Right cardiac atrium (tissue), 5 donors: ENCODE data around the gene CALCOCO2. TPM values are rescaled to one million over a fixed set of nuclear protein-coding genes. Genes with fewer than 3 reads are reported as not detected.

Experiments used
- ATAC-seq, 2 donors: fragments of 200-7000 bp; cut with Tn5 transposase; one replicate each; pipeline versions ENCODE4 v1.8.0 to v1.9.1; 2020; ENCODE audit warnings: moderate library complexity in 2 of 2, mild to moderate bottlenecking in 1 of 2
- DNase-seq, 3 donors: peaks; one replicate each; pipeline ENCODE4 v3.0.0-alpha.2; 2020
- H3K27ac ChIP-seq: one replicate; pipeline ENCODE4 v1.5.1; 2013; ENCODE audit warnings: mild to moderate bottlenecking, low read length, control low read depth, moderate library complexity
- H3K27me3 ChIP-seq: one replicate; pipeline ENCODE4 v1.6.1; 2013; ENCODE audit not compliant: control insufficient read depth, insufficient read depth
- H3K4me1 ChIP-seq: one replicate; pipeline ENCODE4 v1.6.1; 2013; ENCODE audit warnings: low read length; ENCODE audit not compliant: control insufficient read depth, insufficient read depth
- H3K4me3 ChIP-seq: one replicate; pipeline ENCODE4 v1.5.1; 2013; ENCODE audit warnings: low read length, control low read depth
- H3K9me3 ChIP-seq: one replicate; pipeline ENCODE4 v1.6.1; 2013; ENCODE audit warnings: low read length; ENCODE audit not compliant: control insufficient read depth
- WGBS: extraction: QIAGEN DNeasy Blood & Tissue Kit; methylation state at CpG from one replicate; pipeline ENCODE4 v1.1.7; 2013; 5-methylcytosine and 5-hydroxymethylcytosine counted together
- intact Hi-C, 4 donors: fragments of 100-400 bp; cut with DNase I; formaldehyde crosslinking; loops; one replicate each; pipeline versions ENCODE4 v1.11.0 to v1.14.0; 2022 to 2023
- polyA plus RNA-seq: library from polyadenylated mRNA; stranded (reverse); fragments of 200-250 nt; gene quantifications from one replicate; pipeline ENCODE4 v1.2.3, GENCODE V29; 2013
- total RNA-seq, 4 donors: library from RNA; stranded (reverse); fragmentation: NEBNext Ultra II Directional; extraction: Animal tissue kit (Norgen Biotek cat#: 25700); gene quantifications; one replicate each; pipeline ENCODE4 v1.2.1, GENCODE V29; 2021
- donor health status: healthy with polysubstance abuse.
- donor health status: DM: no; HTN: yes; CAD: no.
- donor health status: DM: no; HTN: no; CAD: no.
- donor health status: DM: no; HTN: yes; CAD: no; lungs with severe emphysema.
- donor health status: DM: yes; HTN: yes; CAD: no.

The CALCOCO2 gene
- total and polyA plus RNA-seq, 5 donors = 131 to 298 (median 272) TPM

DNA sequence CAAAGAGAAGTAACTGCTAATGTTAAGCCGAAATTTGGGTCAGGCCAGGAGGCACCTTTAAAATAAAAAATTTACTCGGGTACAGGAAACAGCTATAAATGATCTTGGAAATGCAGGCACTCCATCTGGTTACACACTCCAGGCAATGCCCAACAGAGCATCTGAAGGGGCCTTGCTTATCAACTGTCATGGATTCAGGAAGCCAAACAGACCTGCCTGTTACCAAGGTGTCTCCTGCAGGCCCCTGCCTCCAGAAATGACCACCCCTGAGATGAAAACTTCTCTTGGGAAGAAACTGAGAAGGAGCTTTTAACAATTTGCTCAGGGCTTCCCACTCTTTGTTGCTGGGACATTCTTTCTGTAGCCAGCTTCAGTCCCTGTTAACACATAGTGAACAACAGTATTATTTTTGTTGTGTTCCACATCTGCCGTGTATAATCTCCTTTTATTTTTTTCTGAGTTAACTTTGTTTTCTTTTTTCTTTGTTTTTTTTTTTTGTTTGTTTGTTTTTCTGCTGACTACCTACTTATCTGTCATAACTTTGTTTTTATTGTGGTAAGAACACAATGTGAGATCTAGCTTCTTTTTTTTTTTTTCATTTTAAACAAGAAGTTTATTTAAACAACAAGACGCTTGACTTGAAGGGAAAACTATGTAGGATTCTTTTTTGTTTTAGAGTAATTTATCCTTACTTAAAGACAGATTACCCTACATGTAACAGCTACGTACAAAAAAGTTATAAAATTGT, 43.0 kb downstream of the CALCOCO2 start:
- WGBS = 43% methylated on average over 5 of the region's 5 CpGs
- H3K27me3 ChIP-seq = no peaks in the 10 kb centered on the region
- intact Hi-C loops = loop anchor here in 1 of 4 donors (10.0 kb wide), 1 partner anchor 199 kb away; no protein-coding TSS in a partner anchor
- H3K4me1 ChIP-seq = peaks cover 9% of the 10 kb centered on the region
- no peaks in the 10 kb centered on the region for H3K9me3 ChIP-seq
- peak overlapping the region; percentile 73 for H3K27ac ChIP-seq
- H3K4me3 ChIP-seq = no peak overlapping the region
- ATAC-seq = no peak
- DNase-seq = no peak

- Histone ChIP-seq H3K9me3 (no peaks in the 10 kb centered on the region), H3K27ac (no peak overlapping the region), H3K4me3 (no peak overlapping the region), H3K27me3 (no peaks in the 10 kb centered on the region), H3K4me1 (no peaks in the 10 kb centered on the region)
- no peak for DNase-seq
- peak; percentile 74 to 84 for ATAC-seq
- intact Hi-C loops = loop anchor here (2.0 to 10.0 kb wide), 5 partner anchors 62 to 204 kb away; partner anchors contain the start of gene TTLL6 (in 1 of the 4)
- WGBS = 21% methylated on average over 12 of the region's 12 CpGs
Measured at GRCh38 chr17:48878920-48879898, 48.4 kb downstream of the CALCOCO2 start.

- Histone ChIP-seq H3K27me3 (no peaks in the 10 kb centered on the region), H3K4me1 (no peaks in the 10 kb centered on the region), H3K9me3 (no peaks in the 10 kb centered on the region), H3K27ac (no peak overlapping the region), H3K4me3 (no peak overlapping the region)
- WGBS = 92% methylated on average over 2 of the region's 2 CpGs
- DNase-seq (no peak), ATAC-seq (no peak)
- intact Hi-C loops = loop anchor here in 3 of 4 donors (2.0 to 10.0 kb wide), 4 partner anchors 73 to 207 kb away; partner anchors contain the start of genes HOXB13 (in 2 of the 3), PRAC1 (in 2 of the 3) and PRAC2 (in 2 of the 3)
Measured at GRCh38 chr17:48882272-48882671, 51.4 kb downstream of the CALCOCO2 start.

GRCh38 chr17:48883171-48883570, 52.3 kb downstream of the CALCOCO2 start:
- WGBS = 51% methylated on average over 10 of the region's 10 CpGs
- intact Hi-C loops = loop anchor here in 3 of 4 donors (2.0 to 10.0 kb wide), 4 partner anchors 74 to 208 kb away; partner anchors contain the start of genes HOXB13 (in 2 of the 3), PRAC1 (in 2 of the 3) and PRAC2 (in 2 of the 3)
- no peak overlapping the region for H3K4me3 ChIP-seq

DNA sequence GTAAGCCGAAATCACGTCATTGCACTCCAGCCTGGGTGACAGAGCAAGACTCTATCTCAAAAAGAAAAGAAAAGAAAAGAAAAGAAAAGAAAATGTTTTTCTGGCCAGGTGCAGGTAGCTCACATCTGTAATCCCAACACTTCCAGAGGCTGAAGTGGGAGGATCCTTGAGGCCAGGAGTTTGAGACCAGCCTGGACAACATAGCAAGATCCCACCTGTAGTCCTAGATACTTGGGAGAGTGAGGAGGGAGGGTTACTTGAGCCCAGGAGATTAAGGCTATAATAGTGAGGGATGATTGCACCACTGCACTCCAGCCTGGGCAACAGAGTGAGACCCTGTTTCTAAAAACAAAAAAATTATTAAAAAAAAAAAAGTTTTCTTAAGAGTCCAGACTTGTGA, 59.3 kb downstream of the CALCOCO2 start:
- H3K9me3 ChIP-seq = no peaks in the 10 kb centered on the region
- H3K27me3 ChIP-seq = no peaks in the 10 kb centered on the region
- ATAC-seq (no peak), DNase-seq (no peak)
- no peak overlapping the region for H3K27ac ChIP-seq
- H3K4me1 ChIP-seq = no peaks in the 10 kb centered on the region
- H3K4me3 ChIP-seq = no peak overlapping the region
- WGBS = 94% methylated on average over 2 of the region's 2 CpGs
- intact Hi-C loops = no loop called here

More at GRCh38 chr17:48883171-48883570, 52.3 kb downstream of the CALCOCO2 start:
- Histone ChIP-seq H3K9me3 (no peaks in the 10 kb centered on the region), H3K27ac (no peak overlapping the region), H3K27me3 (no peaks in the 10 kb centered on the region), H3K4me1 (no peaks in the 10 kb centered on the region)
- ATAC-seq (no peak), DNase-seq (no peak)

- intact Hi-C loops = no loop called here
- ATAC-seq (peak in 1 of 2 donors; percentile 7), DNase-seq (no peak)
- H3K9me3 ChIP-seq = no peaks in the 10 kb centered on the region
- H3K4me1 ChIP-seq = no peaks in the 10 kb centered on the region
- H3K27me3 ChIP-seq = no peaks in the 10 kb centered on the region
- peak overlapping the region; percentile 91 for H3K27ac ChIP-seq
- peak overlapping the region; percentile 80 for H3K4me3 ChIP-seq
- WGBS = under 1% methylated on average over 24 of the region's 24 CpGs
Measured at GRCh38 chr17:48892940-48893645, 62.3 kb downstream of the CALCOCO2 start.

GRCh38 chr17:48893646-48894508, 63.0 kb downstream of the CALCOCO2 start:
- Histone ChIP-seq H3K4me1 (no peaks in the 10 kb centered on the region), H3K27me3 (no peaks in the 10 kb centered on the region), H3K9me3 (no peaks in the 10 kb centered on the region), H3K27ac (peak overlapping the region; percentile 91), H3K4me3 (peak overlapping the region; percentile 80)
- ATAC-seq (no peak), DNase-seq (no peak)
- 59% methylated on average over 5 of the region's 5 CpGs for WGBS
- intact Hi-C loops = no loop called here

GRCh38 chr17:48894886-48895285, 64.1 kb downstream of the CALCOCO2 start:
- 86% methylated on average over 3 of the region's 3 CpGs for WGBS
- Histone ChIP-seq H3K27ac (no peak overlapping the region), H3K4me3 (no peak overlapping the region), H3K9me3 (no peaks in the 10 kb centered on the region), H3K27me3 (no peaks in the 10 kb centered on the region), H3K4me1 (no peaks in the 10 kb centered on the region)
- intact Hi-C loops = no loop called here
- DNase-seq (no peak), ATAC-seq (no peak)

DNA sequence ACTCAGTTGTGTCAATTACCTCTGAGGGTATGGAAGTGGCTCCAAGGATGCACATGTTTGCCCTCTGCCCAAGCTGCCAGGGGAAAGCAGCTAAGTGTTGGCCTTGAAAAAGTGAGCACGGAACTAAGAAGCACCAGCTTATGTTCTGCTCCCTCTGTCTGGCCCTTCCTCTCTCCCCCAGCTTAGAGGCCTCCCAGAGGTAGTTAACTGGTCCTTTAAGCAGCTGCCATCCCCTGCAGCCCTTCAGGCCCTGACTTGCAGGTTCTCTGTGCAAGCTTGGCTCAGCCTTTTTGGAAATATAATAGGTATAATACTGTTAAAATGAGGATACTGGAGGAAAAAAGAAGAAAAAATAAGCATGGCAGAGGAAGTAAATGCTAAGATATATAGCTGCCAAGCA, 70.4 kb downstream of the CALCOCO2 start:
- ATAC-seq (no peak), DNase-seq (no peak)
- no peak overlapping the region for H3K4me3 ChIP-seq
- H3K9me3 ChIP-seq = no peaks in the 10 kb centered on the region
- no peaks in the 10 kb centered on the region for H3K27me3 ChIP-seq
- 73% methylated on average over 1 of the region's 1 CpG for WGBS
- H3K4me1 ChIP-seq = no peaks in the 10 kb centered on the region
- intact Hi-C loops = no loop called here
- no peak overlapping the region for H3K27ac ChIP-seq

DNA sequence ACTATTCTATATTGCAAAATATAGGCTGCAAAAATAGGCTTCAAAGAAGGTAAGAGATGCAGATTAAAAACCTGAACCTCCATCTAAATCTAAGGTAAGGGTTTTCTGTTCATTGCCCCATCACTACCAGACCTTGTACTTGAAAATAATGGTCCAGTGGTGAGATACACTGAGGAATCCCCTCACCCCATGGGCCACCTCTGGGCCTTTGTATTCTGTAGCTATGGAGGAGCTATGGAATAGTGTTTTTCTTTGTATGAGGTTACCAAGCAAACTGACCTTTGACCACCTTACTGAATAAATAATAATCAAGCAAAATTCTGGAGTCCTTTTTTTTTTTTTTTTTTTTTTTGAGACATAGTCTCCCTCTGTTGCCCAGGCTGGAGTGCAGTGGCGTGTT, 72.6 kb downstream of the CALCOCO2 start:
- Histone ChIP-seq H3K9me3 (no peaks in the 10 kb centered on the region), H3K4me3 (no peak overlapping the region), H3K27me3 (no peaks in the 10 kb centered on the region), H3K4me1 (no peaks in the 10 kb centered on the region), H3K27ac (no peak overlapping the region)
- WGBS = 86% methylated on average over 1 of the region's 1 CpG
- ATAC-seq (no peak), DNase-seq (no peak)
- intact Hi-C loops = no loop called here
